Measurements from ENCODE around the gene TP53TG3B. TPM values are rescaled to one million over a fixed set of nuclear protein-coding genes. Genes with fewer than 3 reads are reported as not detected.
"Not testable (repeated sequence)": the region's sequence is repeated elsewhere in the genome, so short reads cannot be mapped to it uniquely, and the experiment has no call there.

TP53TG3B gene
- total RNA-seq = not detected in 2 replicates

GRCh38 chr16:33360541-33360940 is at the start of gene TP53TG3B:
Gene TP53TG3B (plus strand): TSS chr16:33360841. CDS start chr16:33360909, 68 bp downstream.
- not testable (repeated sequence) for H3K27me3 ChIP-seq (ENCODE audit: control insufficient read depth, insufficient read depth, low read length); DNase-seq (ENCODE audit: low read depth); H3K36me3 ChIP-seq (ENCODE audit: control insufficient read depth, insufficient read depth, low read length); H3K4me3 ChIP-seq (ENCODE audit: low read depth, low read length)

- DNase-seq (ENCODE audit: low read depth); H3K36me3 ChIP-seq (ENCODE audit: control insufficient read depth, insufficient read depth, low read length): not testable (repeated sequence)
These were observed 24.2 kb upstream of the TP53TG3B start for GRCh38 chr16:33336226-33337012.

GRCh38 chr16:33337627-33338542 is 22.8 kb upstream of the TP53TG3B start:
- DNase-seq (ENCODE audit: low read depth); H3K4me3 ChIP-seq (ENCODE audit: low read depth, low read length); H3K27me3 ChIP-seq (ENCODE audit: control insufficient read depth, insufficient read depth, low read length); H3K36me3 ChIP-seq (ENCODE audit: control insufficient read depth, insufficient read depth, low read length): not testable (repeated sequence)

More at GRCh38 chr16:33336226-33337012, 24.2 kb upstream of the TP53TG3B start:
- H3K4me3 ChIP-seq (ENCODE audit: low read depth, low read length); H3K27me3 ChIP-seq (ENCODE audit: control insufficient read depth, insufficient read depth, low read length): not testable (repeated sequence)

- H3K36me3 ChIP-seq (ENCODE audit: control insufficient read depth, insufficient read depth, low read length); DNase-seq (ENCODE audit: low read depth); H3K27me3 ChIP-seq (ENCODE audit: control insufficient read depth, insufficient read depth, low read length); H3K4me3 ChIP-seq (ENCODE audit: low read depth, low read length): not testable (repeated sequence)
These were observed 22.1 kb upstream of the TP53TG3B start for GRCh38 chr16:33338543-33338951.

- H3K4me3 ChIP-seq (ENCODE audit: low read depth, low read length); H3K36me3 ChIP-seq (ENCODE audit: control insufficient read depth, insufficient read depth, low read length); H3K27me3 ChIP-seq (ENCODE audit: control insufficient read depth, insufficient read depth, low read length); DNase-seq (ENCODE audit: low read depth): not testable (repeated sequence)
These were observed 21.3 kb upstream of the TP53TG3B start for GRCh38 chr16:33339093-33340061.

Other genes starting within 250 kb of the TP53TG3B start
- not detected in 2 replicates for gene TP53TG3C, start 166.6 kb upstream of the TP53TG3B start, total RNA-seq
- not detected in 2 replicates for gene TP53TG3E, start 56.5 kb upstream of the TP53TG3B start, total RNA-seq
- not detected in 2 replicates for gene TP53TG3F, start 98.8 kb downstream of the TP53TG3B start, total RNA-seq

All from kidney epithelial cell (primary cell).